ENCODE data around the gene AIF1L. TPM values are rescaled to one million over a fixed set of nuclear protein-coding genes. Genes with fewer than 3 reads are reported as not detected.

The AIF1L gene
- total RNA-seq, 4 donors from 2014 or later = 17.2 to 33.0 (median 20.7) TPM

DNA sequence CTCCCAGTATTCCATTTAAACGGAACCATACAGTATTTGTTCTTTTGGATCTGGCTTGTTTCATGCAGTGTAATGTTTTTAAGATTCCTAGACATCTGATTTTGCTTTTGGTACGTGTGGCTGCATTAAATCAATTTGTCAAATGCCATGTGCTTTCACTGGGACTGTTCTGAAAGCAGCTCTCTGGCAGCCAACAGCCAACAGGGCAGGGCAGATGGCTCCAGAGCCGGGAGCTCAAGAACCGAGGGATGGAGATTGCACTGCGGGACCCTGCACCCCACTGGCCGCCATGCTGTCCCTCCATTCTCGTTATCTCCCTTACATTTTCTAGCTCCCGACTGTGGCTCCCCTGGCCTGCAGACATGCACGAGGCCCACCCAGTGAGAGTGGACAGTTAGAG lies 33.4 kb upstream of the AIF1L start:
- intact Hi-C loops (cut with DNase I; ENCODE audit: low total_unique reads) = loop anchor here (5.0 kb wide), 1 partner anchor 274 kb away; no protein-coding TSS in a partner anchor
- H3K4me3 ChIP-seq (ENCODE audit: low read depth, poor library complexity, severe bottlenecking) = no peak overlapping the region
- no peak for DNase-seq (ENCODE audit: low spot score in 2 of 2)
- WGBS, 2 donors = 60 to 68% methylated on average over 9 of the region's 9 CpGs
- TF ChIP-seq POLR2A (IDR thresholded peaks at IDR 0.05) = no peak
- TF ChIP-seq, protein P1, sequence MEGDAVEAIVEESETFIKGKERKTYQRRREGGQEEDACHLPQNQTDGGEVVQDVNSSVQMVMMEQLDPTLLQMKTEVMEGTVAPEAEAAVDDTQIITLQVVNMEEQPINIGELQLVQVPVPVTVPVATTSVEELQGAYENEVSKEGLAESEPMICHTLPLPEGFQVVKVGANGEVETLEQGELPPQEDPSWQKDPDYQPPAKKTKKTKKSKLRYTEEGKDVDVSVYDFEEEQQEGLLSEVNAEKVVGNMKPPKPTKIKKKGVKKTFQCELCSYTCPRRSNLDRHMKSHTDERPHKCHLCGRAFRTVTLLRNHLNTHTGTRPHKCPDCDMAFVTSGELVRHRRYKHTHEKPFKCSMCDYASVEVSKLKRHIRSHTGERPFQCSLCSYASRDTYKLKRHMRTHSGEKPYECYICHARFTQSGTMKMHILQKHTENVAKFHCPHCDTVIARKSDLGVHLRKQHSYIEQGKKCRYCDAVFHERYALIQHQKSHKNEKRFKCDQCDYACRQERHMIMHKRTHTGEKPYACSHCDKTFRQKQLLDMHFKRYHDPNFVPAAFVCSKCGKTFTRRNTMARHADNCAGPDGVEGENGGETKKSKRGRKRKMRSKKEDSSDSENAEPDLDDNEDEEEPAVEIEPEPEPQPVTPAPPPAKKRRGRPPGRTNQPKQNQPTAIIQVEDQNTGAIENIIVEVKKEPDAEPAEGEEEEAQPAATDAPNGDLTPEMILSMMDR (IDR thresholded peaks at IDR 0.05) = no peak

DNA sequence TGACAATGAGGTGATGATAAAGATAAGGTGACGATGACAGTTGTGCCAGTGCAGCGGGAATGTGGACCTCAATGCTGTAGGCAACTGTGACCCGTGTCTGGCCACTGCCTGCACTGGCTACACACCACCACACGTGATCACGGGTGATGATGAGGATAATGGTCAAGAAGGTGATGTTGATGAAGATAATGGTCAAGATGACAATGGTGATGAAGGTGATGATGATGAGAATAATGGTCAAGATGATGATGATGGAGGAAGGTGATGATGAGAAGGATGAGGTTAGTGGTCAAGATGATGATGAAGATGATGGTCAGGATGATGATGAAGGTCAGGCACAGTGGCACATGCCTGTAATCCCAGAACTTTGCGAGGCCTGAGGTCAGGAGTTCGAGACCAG lies 30.7 kb upstream of the AIF1L start:
- H3K4me3 ChIP-seq (ENCODE audit: low read depth, poor library complexity, severe bottlenecking) = no peak overlapping the region
- 87 to 94% methylated on average over 7 of the region's 7 CpGs for WGBS, 2 donors
- TF ChIP-seq, protein P1 (IDR thresholded peaks at IDR 0.05) = no peak
- no peak for TF ChIP-seq POLR2A (IDR thresholded peaks at IDR 0.05)
- intact Hi-C loops (cut with DNase I; ENCODE audit: low total_unique reads) = no loop called here
- no peak for DNase-seq (ENCODE audit: low spot score in 2 of 2)

DNA sequence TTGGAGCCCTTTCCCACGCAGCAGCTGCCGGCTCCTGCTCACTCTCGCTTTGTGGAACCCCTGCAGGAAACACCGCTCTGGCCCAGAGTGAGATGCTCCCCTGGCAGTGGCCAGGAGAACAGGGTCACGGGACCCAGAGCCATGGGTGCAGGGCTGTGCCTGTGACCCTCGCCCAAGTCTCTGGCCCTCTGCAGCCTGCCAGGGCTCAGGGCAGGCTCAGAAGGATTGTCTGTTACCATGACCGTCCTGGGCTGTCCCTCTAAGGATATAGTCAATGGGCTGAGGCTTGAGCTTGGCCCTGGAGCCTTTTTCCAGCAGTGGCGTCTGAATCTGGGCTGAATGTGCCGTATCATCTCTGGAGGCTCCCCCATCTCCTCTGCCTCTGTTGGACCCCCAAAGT lies 28.7 kb upstream of the AIF1L start:
- no peak overlapping the region for H3K4me3 ChIP-seq (ENCODE audit: low read depth, poor library complexity, severe bottlenecking)
- 68 to 84% methylated on average over 8 to 9 of the region's 9 CpGs for WGBS, 2 donors
- intact Hi-C loops (cut with DNase I; ENCODE audit: low total_unique reads) = no loop called here
- no peak for DNase-seq (ENCODE audit: low spot score in 2 of 2)
- TF ChIP-seq POLR2A (IDR thresholded peaks at IDR 0.05) = no peak
- TF ChIP-seq, protein P1 (IDR thresholded peaks at IDR 0.05) = no peak

DNA sequence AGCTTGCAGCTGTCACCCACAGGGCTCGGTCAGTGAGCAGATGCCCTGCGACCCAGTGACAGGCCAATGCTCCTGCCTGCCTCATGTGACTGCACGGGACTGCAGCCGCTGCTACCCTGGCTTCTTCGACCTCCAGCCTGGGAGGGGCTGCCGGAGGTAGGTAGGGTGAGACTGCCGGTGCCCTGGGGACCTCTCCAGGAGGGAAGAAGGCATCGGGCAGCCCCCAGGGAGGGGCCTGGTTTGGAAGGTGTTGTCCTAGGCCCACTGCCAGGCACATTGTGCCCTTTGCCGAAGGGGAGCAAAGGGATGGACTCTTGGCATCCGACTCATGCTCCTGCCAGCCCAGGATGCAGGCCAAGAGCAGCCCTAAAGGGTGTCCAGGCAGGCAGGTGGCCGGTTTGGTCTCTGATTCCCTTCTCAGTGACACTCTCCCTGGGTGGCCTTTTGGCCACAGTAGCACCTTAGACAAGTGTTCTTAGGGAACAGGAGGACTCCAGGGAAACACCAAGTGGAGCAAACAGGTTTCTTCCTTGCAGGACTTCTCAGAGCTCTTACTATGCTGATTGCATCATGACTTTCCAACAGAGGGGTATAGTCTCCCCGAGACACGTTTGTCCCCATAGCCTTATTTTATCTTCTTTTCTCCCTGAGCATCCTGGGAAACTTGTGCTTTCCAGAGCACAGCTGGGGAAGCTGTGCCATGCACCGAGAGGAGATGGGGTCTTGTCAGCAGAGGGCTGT lies 28.1 kb upstream of the AIF1L start:
- WGBS, 2 donors = 67 to 71% methylated on average over 13 of the region's 14 CpGs
- no peak for DNase-seq (ENCODE audit: low spot score in 2 of 2)
- H3K4me3 ChIP-seq (ENCODE audit: low read depth, poor library complexity, severe bottlenecking) = no peak overlapping the region
- TF ChIP-seq, protein P1 (IDR thresholded peaks at IDR 0.05) = no peak
- no peak for TF ChIP-seq POLR2A (IDR thresholded peaks at IDR 0.05)
- intact Hi-C loops (cut with DNase I; ENCODE audit: low total_unique reads) = no loop called here

DNA sequence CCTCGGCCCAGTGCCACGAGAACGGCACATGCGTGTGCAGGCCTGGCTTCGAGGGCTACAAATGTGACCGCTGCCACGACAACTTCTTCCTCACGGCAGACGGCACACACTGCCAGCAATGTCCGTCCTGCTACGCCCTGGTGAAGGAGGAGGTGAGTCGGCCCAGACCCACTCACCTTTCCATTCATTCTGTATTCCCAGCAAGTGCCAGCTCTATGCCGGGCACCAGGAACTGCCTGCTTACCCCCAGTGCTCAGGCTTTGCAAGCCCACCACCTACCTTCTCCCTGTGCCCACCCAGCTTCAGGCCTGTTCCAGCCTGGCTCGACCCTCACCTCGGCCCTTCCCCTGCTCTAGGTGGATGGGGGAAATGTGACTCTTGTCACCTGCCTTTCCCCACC lies 26.6 kb upstream of the AIF1L start:
- H3K4me3 ChIP-seq (ENCODE audit: low read depth, poor library complexity, severe bottlenecking) = no peak overlapping the region
- TF ChIP-seq, protein P1 (IDR thresholded peaks at IDR 0.05) = no peak
- no peak for TF ChIP-seq POLR2A (IDR thresholded peaks at IDR 0.05)
- 76 to 77% methylated on average over 10 to 15 of the region's 15 CpGs for WGBS, 2 donors
- intact Hi-C loops (cut with DNase I; ENCODE audit: low total_unique reads) = no loop called here
- no peak for DNase-seq (ENCODE audit: low spot score in 2 of 2)
